Activated CD8-positive, alpha-beta T cell treated with anti-CD3 and anti-CD28 coated beads for 36 hours (primary cell): Measurements from ENCODE around the gene TEX36. TPM values are rescaled to one million over a fixed set of nuclear protein-coding genes. Genes with fewer than 3 reads are reported as not detected.
"Not testable (repeated sequence)": the region's sequence is repeated elsewhere in the genome, so short reads cannot be mapped to it uniquely, and the experiment has no call there.

Source experiments
- ATAC-seq: fragments of 200-7000 bp; cut with Tn5 transposase; one replicate; pipeline ENCODE4 v1.10.0; 2021; ENCODE audit warnings: mild to moderate bottlenecking, moderate library complexity
- CTCF ChIA-PET: fragments of 350-600 bp; sonication (Branson Sonifier 250); formaldehyde crosslinking; loops from one replicate; lab custom pipeline; 2021; ENCODE audit warnings: antibody characterized with exemption; lab: Charles Lee
- POLR2A ChIA-PET: fragments of 350-600 bp; sonication (Branson Sonifier 250); formaldehyde crosslinking; loops from one replicate; lab custom pipeline; 2021; ENCODE audit warnings: antibody characterized with exemption; lab: Charles Lee
- DNase-seq: peaks from one replicate; pipeline ENCODE4 v3.0.0-alpha.2; 2020
- H3K27ac Mint-ChIP-seq: one replicate; pipeline ENCODE4 v1.8.0; 2021; ENCODE audit warnings: mild to moderate bottlenecking, mixed read lengths
- H3K27me3 Mint-ChIP-seq: one replicate; pipeline ENCODE4 v1.8.0; 2021; ENCODE audit warnings: mixed read lengths
- H3K36me3 Mint-ChIP-seq: one replicate; pipeline ENCODE4 v1.8.0; 2021; ENCODE audit warnings: low read depth, mixed read lengths
- H3K4me1 Mint-ChIP-seq: one replicate; pipeline ENCODE4 v1.8.0; 2021; ENCODE audit warnings: low read depth, mixed read lengths
- H3K4me3 Mint-ChIP-seq: one replicate; pipeline ENCODE4 v1.8.0; 2021; ENCODE audit warnings: mild to moderate bottlenecking, moderate library complexity, mixed read lengths
- H3K9me3 Mint-ChIP-seq: one replicate; pipeline ENCODE4 v1.8.0; 2021; ENCODE audit warnings: mixed read lengths
- CTCF ChIP-seq: fragments of 200-600 bp; IDR thresholded peaks from one replicate; pipeline ENCODE4 v1.8.0; 2022; ENCODE audit warnings: antibody characterized with exemption, mild to moderate bottlenecking
- intact Hi-C: fragments of 100-400 bp; cut with micrococcal nuclease; formaldehyde crosslinking; loops from one replicate; pipeline ENCODE4 v1.10.0; 2022
- total RNA-seq, 2 experiments: library from RNA; stranded (reverse); gene quantifications; one replicate each; pipeline ENCODE4 v1.2.3, GENCODE V29; 2021

TEX36 gene
- total RNA-seq, 2 experiments from 2014 or later, result not detected

- intact Hi-C loops, result no loop called here
- no peaks in the 10 kb centered on the region for H3K36me3 Mint-ChIP-seq
- CTCF ChIA-PET, result no interaction called here
- no peaks in the 10 kb centered on the region for H3K4me1 Mint-ChIP-seq
- POLR2A ChIA-PET, result no interaction called here
- ATAC-seq (no peak), DNase-seq (no peak)
- H3K27ac Mint-ChIP-seq, result no peak overlapping the region
- peaks cover 10% of the 10 kb centered on the region for H3K27me3 Mint-ChIP-seq
- TF ChIP-seq CTCF, result no peak
- H3K4me3 Mint-ChIP-seq, result no peak overlapping the region
- no peaks in the 10 kb centered on the region for H3K9me3 Mint-ChIP-seq
Measured at GRCh38 chr10:125661941-125662515, 20.9 kb downstream of the TEX36 start.

- intact Hi-C loops, result no loop called here
- Mint-ChIP-seq H3K9me3 (no peaks in the 10 kb centered on the region), H3K4me1 (no peaks in the 10 kb centered on the region), H3K27ac (no peak overlapping the region), H3K27me3 (peaks cover 11% of the 10 kb centered on the region), H3K36me3 (no peaks in the 10 kb centered on the region), H3K4me3 (no peak overlapping the region)
- ChIA-PET POLR2A (no interaction called here), CTCF (no interaction called here)
- no peak for TF ChIP-seq CTCF
- DNase-seq, result no peak
- ATAC-seq, result no peak
Measured at GRCh38 chr10:125661431-125661940, 21.5 kb downstream of the TEX36 start.

- no peaks in the 10 kb centered on the region for H3K9me3 Mint-ChIP-seq
- no peaks in the 10 kb centered on the region for H3K4me1 Mint-ChIP-seq
- H3K36me3 Mint-ChIP-seq, result no peaks in the 10 kb centered on the region
- no peak for TF ChIP-seq CTCF
- H3K4me3 Mint-ChIP-seq, result no peak overlapping the region
- H3K27me3 Mint-ChIP-seq, result peaks cover 11% of the 10 kb centered on the region
- intact Hi-C loops, result no loop called here
- H3K27ac Mint-ChIP-seq, result no peak overlapping the region
- CTCF ChIA-PET, result no interaction called here
- ATAC-seq (no peak), DNase-seq (no peak)
- POLR2A ChIA-PET, result no interaction called here
Measured at GRCh38 chr10:125659071-125659470, 23.9 kb downstream of the TEX36 start.

- CTCF ChIA-PET, result no interaction called here
- intact Hi-C loops, result no loop called here
- POLR2A ChIA-PET, result no interaction called here
Measured at GRCh38 chr10:125656523-125656922, 26.4 kb downstream of the TEX36 start.

GRCh38 chr10:125653113-125653512 lies 29.9 kb downstream of the TEX36 start:
- H3K27me3 Mint-ChIP-seq, intact Hi-C loops, ATAC-seq, H3K27ac Mint-ChIP-seq, DNase-seq, POLR2A ChIA-PET, CTCF ChIA-PET, H3K4me3 Mint-ChIP-seq, H3K36me3 Mint-ChIP-seq, H3K4me1 Mint-ChIP-seq, H3K9me3 Mint-ChIP-seq: not testable (repeated sequence)

More at GRCh38 chr10:125656523-125656922, 26.4 kb downstream of the TEX36 start:
- Mint-ChIP-seq H3K36me3 (no peaks in the 10 kb centered on the region), H3K27ac (no peak overlapping the region), H3K9me3 (no peaks in the 10 kb centered on the region), H3K4me1 (no peaks in the 10 kb centered on the region), H3K4me3 (no peak overlapping the region), H3K27me3 (peaks cover 10% of the 10 kb centered on the region)
- no peak for ATAC-seq
- no peak for DNase-seq
- TF ChIP-seq CTCF, result no peak
